ENCODE measurements around the gene TOLLIP.
"Not testable (repeated sequence)": the region's sequence is repeated elsewhere in the genome, so short reads cannot be mapped to it uniquely, and the experiment has no call there.

TOLLIP gene

GRCh38 chr11:1309498-1310317, at the start of gene TOLLIP:
TOLLIP (minus strand) TSS chr11:1309632; CDS start chr11:1309498, 134 bp downstream.
- in situ Hi-C loops (cut with HindIII; ENCODE audit: low pct_unique_long_range_greater_than_20kb, low sequenced_read_pairs), result no loop called here
- no peak for TF ChIP-seq JUND (IDR thresholded peaks at IDR 0.05; ENCODE audit: low read depth)
- peak; percentile 91 to 97 for DNase-seq (ENCODE audit: low read depth in 1 of 2, low spot score in 1 of 2)

GRCh38 chr11:1358931-1359330, 49.5 kb upstream of the TOLLIP start:
- in situ Hi-C loops (cut with HindIII; ENCODE audit: low pct_unique_long_range_greater_than_20kb, low sequenced_read_pairs); DNase-seq (ENCODE audit: low read depth in 1 of 2, low spot score in 1 of 2): not testable (repeated sequence)

GRCh38 chr11:1358286-1358685, 48.9 kb upstream of the TOLLIP start:
- no peak for DNase-seq (ENCODE audit: low read depth in 1 of 2, low spot score in 1 of 2)
- TF ChIP-seq JUND (IDR thresholded peaks at IDR 0.05; ENCODE audit: low read depth), result no peak
- in situ Hi-C loops (cut with HindIII; ENCODE audit: low pct_unique_long_range_greater_than_20kb, low sequenced_read_pairs), result no loop called here

DNA sequence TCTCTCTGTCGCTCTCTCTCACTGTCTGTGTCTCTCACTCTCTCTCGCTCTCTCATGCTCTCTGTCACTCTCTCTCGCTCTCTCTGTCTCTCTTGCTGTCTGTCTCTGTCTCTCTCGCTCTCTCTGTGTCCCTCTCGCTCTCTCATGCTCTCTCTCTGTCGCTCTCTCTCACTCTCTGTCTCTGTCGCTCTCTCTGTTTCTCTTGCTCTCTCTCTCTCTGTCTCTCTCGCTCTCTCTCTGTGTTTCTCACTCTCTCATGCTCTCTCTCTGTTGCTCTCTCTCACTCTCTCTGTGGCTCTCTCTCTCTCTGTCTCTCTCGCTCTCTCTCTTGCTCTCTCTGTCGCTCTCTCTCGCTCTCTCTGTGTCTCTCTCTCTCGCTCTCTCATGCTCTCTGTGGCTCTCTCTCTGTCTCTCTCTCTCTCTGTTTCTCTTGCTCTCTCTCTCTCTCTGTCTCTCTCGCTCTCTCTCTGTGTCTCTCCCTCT, 47.1 kb upstream of the TOLLIP start:
- no peak for DNase-seq (ENCODE audit: low read depth in 1 of 2, low spot score in 1 of 2)
- in situ Hi-C loops (cut with HindIII; ENCODE audit: low pct_unique_long_range_greater_than_20kb, low sequenced_read_pairs), result no loop called here
- no peak for TF ChIP-seq JUND (IDR thresholded peaks at IDR 0.05; ENCODE audit: low read depth)

DNA sequence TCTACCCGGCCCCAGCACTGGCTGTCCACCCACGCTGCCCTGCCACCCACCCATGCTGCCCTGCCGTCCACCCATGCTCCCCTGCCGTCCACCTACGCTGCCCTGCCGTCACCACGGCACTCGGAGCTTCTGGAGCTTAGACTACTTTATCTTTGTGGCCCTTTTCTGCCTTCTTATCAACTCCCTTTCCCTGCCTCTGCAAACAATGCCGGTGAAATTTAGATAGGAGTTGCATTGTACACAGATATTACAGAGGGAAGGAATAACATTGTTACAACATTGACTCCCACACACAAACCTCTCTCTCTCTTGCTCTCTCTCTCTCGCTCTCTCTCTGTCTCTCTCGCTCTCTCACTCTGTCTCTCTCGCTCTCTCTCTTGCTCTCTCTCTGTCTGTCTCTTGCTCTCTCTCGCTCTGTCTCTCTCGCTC, 46.6 kb upstream of the TOLLIP start:
- in situ Hi-C loops (cut with HindIII; ENCODE audit: low pct_unique_long_range_greater_than_20kb, low sequenced_read_pairs), result no loop called here

GRCh38 chr11:1354125-1354938, 44.9 kb upstream of the TOLLIP start:
- TF ChIP-seq JUND (IDR thresholded peaks at IDR 0.05; ENCODE audit: low read depth), result no peak
- peak in 1 of 2 experiments; percentile 80 for DNase-seq (ENCODE audit: low read depth in 1 of 2, low spot score in 1 of 2)
- in situ Hi-C loops (cut with HindIII; ENCODE audit: low pct_unique_long_range_greater_than_20kb, low sequenced_read_pairs), result no loop called here

More for the DNA sequence above, 46.6 kb upstream of the TOLLIP start:
- no peak for TF ChIP-seq JUND (IDR thresholded peaks at IDR 0.05; ENCODE audit: low read depth)
- DNase-seq (ENCODE audit: low read depth in 1 of 2, low spot score in 1 of 2), result no peak

DNA sequence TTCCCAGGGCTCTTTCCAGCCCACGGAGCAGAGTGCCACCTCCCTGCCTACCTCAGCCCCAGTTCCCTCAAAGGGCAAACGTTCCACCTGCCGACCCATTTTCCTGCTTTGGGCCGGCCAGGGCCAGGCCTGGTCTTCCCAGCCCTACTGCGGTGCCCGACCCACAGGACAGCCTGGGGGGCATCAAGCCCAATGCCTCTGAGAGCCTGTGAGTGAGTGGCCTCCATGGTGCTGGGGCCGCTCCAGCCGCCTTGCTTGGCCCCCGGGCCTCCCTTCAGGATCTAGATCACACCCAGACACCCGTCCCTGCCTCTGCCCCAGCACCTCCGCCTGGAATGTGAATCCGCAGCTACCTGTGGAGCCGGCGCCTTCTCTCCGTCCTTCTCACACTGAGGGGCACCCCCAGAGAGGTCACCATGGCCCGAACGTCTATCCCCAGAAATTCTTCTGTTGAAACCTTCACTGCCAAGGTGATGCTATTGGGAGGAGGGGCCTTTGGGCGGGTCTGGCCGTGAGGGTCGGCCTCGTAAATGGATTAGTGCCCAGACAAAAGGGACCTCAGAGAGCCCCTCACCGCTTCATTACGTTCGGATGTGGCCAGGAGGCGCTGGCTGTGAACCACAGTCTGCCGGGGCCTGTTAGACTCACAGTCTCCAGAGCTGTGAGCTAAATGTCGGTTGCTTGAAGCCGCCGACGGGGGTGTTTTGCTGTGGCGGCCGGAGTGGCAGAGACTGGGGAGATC, 44.1 kb upstream of the TOLLIP start:
- in situ Hi-C loops (cut with HindIII; ENCODE audit: low pct_unique_long_range_greater_than_20kb, low sequenced_read_pairs), result no loop called here
- DNase-seq (ENCODE audit: low read depth in 1 of 2, low spot score in 1 of 2), result peak; percentile 17 to 62
- no peak for TF ChIP-seq JUND (IDR thresholded peaks at IDR 0.05; ENCODE audit: low read depth)

DNA sequence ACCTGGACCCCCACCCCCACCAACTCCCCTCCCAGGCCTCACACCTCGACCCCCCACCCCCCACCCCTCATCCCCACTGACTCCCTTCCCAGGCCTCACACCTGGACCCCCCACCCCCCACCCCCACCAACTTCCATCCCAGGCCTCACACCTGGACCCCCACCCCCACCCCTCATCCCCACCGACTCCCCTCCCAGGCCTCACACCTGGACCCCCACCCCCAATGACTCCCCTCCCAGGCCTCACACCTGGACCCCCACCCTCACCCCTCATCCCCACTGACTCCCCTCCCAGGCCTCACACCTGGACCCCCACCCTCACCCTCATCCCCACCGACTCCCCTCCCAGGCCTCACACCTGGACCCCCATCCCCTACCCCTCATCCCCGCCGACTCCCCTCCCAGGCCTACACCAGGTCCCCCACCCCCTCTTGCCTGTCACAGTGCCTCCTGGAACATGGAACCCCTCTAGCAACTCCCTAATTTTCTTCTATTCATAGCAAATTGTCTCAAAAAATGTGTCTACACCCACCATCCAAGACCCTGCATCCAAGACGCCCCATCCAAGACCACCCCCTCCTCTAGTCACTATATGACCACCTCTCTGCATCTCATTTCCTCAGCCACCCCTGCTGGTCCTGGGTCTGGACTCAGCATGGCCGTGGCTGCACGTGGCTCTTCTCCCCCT, 43.4 kb upstream of the TOLLIP start:
- TF ChIP-seq JUND (IDR thresholded peaks at IDR 0.05; ENCODE audit: low read depth), result no peak
- in situ Hi-C loops (cut with HindIII; ENCODE audit: low pct_unique_long_range_greater_than_20kb, low sequenced_read_pairs), result no loop called here
- DNase-seq (ENCODE audit: low read depth in 1 of 2, low spot score in 1 of 2), result peak in 1 of 2 experiments; percentile 56

DNA sequence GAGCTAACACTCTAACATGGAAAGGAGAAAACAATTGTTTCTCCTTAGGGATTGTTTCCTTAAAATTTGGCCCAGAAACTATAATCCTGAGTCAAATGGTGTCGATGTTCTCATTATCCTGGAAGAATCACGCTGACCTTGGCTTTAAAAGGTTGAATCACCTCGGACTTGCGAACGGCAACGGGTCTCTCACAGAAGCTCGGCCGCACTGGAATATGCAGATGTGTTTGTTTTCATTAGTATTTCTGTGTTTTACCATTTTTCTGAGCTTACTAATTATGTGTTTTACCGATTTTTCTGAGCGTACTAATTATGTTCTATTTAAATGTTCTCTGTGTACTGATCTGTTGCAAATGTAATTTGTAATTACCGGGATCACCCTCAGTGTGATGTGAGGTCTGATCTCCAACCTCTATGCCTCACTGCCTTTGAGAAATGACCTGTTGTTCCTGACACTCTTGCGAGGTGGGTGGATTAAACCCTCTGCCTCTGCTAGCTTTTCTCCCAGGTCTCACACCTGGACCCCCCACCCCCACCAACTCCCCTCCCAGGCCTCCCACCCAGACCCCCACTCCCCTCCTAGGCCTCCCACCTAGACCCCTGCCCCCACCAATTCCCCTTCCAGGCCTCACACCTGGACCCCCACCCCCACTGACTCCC, 42.0 kb upstream of the TOLLIP start:
- in situ Hi-C loops (cut with HindIII; ENCODE audit: low pct_unique_long_range_greater_than_20kb, low sequenced_read_pairs), result no loop called here
- peak in 1 of 2 experiments; percentile 89 for DNase-seq (ENCODE audit: low read depth in 1 of 2, low spot score in 1 of 2)

DNA sequence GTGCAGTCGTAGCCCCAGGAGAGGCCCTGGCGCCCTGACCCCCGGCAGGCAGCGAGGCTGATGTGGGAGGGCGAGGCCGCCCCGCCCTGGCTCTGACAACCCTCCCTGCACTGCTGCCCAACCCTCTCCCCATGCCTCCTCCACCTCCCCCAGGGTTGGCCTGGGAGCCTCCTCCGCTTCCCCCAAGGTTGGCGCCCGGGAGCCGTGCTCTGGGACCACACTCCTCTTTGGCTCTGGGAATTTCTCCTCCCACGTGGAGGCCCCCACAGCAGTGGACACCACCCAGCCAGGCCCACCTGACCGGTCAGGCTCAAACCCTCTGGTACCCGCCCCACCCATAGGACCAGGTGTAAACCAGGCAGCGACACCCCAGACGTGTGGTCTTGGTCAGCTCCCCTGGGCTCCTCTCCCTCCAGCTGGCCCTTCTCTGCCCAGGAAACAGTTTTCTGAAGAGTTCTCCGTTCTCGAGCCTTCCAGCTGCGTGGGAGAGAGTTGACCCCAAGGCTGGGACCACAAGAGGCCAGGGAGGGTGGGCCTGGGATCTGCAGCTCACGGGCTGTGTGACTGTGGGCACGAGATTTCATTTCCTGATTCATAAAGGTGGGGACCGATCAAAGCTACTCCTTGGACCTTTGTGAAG, 40.8 kb upstream of the TOLLIP start:
- TF ChIP-seq JUND (IDR thresholded peaks at IDR 0.05; ENCODE audit: low read depth), result no peak
- in situ Hi-C loops (cut with HindIII; ENCODE audit: low pct_unique_long_range_greater_than_20kb, low sequenced_read_pairs), result no loop called here
- DNase-seq (ENCODE audit: low read depth in 1 of 2, low spot score in 1 of 2), result no peak

More for the DNA sequence above, 42.0 kb upstream of the TOLLIP start:
- no peak for TF ChIP-seq JUND (IDR thresholded peaks at IDR 0.05; ENCODE audit: low read depth)
